ENCODE measurements around the gene CPD. TPM values are rescaled to one million over a fixed set of nuclear protein-coding genes. Genes with fewer than 3 reads are reported as not detected.

The CPD gene
- total RNA-seq, 4 donors from 2014 or later = 36.9 to 63.6 (median 50.8) TPM

DNA sequence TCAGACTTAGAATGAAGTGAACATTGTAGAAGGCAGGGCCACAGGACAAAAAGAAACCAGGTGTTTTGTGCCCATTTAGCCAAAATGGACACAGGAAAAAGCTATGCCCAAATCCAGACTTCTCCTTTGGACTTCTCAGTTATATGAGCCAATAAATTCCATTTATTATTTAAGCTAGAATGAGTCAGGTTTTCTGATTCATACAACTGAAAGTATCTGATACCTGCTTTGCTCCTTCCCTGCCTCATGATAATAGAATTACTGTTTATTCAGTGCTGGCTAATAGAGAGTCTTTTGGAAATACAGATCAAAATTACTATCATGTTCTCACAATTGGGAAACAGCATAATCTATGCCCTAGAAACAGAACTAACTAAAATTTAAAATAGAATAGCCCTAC, 8.7 kb upstream of the CPD start:
- TF ChIP-seq, protein P1, sequence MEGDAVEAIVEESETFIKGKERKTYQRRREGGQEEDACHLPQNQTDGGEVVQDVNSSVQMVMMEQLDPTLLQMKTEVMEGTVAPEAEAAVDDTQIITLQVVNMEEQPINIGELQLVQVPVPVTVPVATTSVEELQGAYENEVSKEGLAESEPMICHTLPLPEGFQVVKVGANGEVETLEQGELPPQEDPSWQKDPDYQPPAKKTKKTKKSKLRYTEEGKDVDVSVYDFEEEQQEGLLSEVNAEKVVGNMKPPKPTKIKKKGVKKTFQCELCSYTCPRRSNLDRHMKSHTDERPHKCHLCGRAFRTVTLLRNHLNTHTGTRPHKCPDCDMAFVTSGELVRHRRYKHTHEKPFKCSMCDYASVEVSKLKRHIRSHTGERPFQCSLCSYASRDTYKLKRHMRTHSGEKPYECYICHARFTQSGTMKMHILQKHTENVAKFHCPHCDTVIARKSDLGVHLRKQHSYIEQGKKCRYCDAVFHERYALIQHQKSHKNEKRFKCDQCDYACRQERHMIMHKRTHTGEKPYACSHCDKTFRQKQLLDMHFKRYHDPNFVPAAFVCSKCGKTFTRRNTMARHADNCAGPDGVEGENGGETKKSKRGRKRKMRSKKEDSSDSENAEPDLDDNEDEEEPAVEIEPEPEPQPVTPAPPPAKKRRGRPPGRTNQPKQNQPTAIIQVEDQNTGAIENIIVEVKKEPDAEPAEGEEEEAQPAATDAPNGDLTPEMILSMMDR (IDR thresholded peaks at IDR 0.05) = no peak
- no peak for TF ChIP-seq POLR2A (IDR thresholded peaks at IDR 0.05)
- no peak for DNase-seq
- intact Hi-C loops (cut with DNase I) = no loop called here

DNA sequence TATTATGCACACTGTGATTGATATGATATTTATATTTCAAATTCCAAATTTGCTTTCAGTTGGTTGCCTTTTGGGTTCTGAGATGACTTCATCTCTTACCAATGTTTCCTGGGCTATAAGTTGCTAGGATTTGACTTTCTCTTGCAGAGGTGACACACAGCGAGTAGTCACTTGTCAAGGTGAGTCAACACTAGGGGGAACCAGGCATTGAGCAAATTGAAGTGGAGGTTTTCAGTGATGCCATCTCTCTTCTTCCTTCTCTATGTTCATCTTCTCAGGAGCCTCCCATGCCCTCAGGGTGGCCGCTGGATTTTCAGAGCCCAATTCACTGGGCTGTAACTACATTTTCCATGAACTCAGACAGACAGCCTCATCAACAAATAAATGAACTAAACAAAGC, 6.0 kb upstream of the CPD start:
- no peak for DNase-seq
- Histone ChIP-seq H3K36me3 (no peaks in the 10 kb centered on the region), H3K27me3 (no peaks in the 10 kb centered on the region), H3K9me3 (no peaks in the 10 kb centered on the region), H3K4me3 (no peak overlapping the region), H3K27ac (no peak overlapping the region), H3K4me1 (peaks cover 0 to 35% (median 5%) of the 10 kb centered on the region in 3 donors)
- TF ChIP-seq POLR2A (IDR thresholded peaks at IDR 0.05) = no peak
- TF ChIP-seq, protein P1 (IDR thresholded peaks at IDR 0.05) = no peak
- WGBS, 2 donors = 19 to 63% methylated on average over 2 of the region's 2 CpGs
- intact Hi-C loops (cut with DNase I) = no loop called here

More for the DNA sequence above, 8.7 kb upstream of the CPD start:
- no peak overlapping the region for H3K4me3 ChIP-seq
- peak overlapping the region in 1 of 4 donors; percentile 12 for H3K27ac ChIP-seq
- peaks cover 0 to 19% (median 0%) of the 10 kb centered on the region in 3 donors for H3K4me1 ChIP-seq
- no peaks in the 10 kb centered on the region for H3K27me3 ChIP-seq
- H3K36me3 ChIP-seq = no peaks in the 10 kb centered on the region
- no peaks in the 10 kb centered on the region for H3K9me3 ChIP-seq

DNA sequence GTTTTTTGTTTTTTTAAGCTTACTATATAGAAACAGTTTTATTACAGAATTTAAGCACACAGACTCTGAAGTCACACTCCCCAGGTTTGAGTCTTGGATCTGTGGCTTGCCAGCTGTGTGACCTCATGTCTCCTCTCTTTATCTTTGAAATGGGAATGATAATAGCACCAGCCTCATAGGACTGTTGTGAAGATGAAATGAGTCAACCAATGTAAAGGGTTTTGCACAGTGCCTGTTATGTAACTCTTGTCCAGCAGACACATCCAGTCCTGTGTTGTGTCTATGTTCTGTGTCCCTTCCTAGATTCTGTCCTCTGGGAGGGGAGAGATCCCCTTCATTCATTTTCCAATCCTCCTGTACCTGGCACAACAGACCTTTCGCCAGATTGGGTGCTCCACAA, 3.1 kb upstream of the CPD start:
- intact Hi-C loops (cut with DNase I) = no loop called here
- no peak for DNase-seq
- no peaks in the 10 kb centered on the region for H3K36me3 ChIP-seq
- no peak overlapping the region for H3K27ac ChIP-seq
- H3K9me3 ChIP-seq = no peaks in the 10 kb centered on the region
- H3K27me3 ChIP-seq = no peaks in the 10 kb centered on the region
- H3K4me1 ChIP-seq = peaks cover 4 to 48% (median 14%) of the 10 kb centered on the region in 3 donors
- no peak for TF ChIP-seq POLR2A (IDR thresholded peaks at IDR 0.05)
- TF ChIP-seq, protein P1 (IDR thresholded peaks at IDR 0.05) = no peak
- 91% methylated on average over 1 of the region's 1 CpG for WGBS, 2 donors
- no peak overlapping the region for H3K4me3 ChIP-seq

DNA sequence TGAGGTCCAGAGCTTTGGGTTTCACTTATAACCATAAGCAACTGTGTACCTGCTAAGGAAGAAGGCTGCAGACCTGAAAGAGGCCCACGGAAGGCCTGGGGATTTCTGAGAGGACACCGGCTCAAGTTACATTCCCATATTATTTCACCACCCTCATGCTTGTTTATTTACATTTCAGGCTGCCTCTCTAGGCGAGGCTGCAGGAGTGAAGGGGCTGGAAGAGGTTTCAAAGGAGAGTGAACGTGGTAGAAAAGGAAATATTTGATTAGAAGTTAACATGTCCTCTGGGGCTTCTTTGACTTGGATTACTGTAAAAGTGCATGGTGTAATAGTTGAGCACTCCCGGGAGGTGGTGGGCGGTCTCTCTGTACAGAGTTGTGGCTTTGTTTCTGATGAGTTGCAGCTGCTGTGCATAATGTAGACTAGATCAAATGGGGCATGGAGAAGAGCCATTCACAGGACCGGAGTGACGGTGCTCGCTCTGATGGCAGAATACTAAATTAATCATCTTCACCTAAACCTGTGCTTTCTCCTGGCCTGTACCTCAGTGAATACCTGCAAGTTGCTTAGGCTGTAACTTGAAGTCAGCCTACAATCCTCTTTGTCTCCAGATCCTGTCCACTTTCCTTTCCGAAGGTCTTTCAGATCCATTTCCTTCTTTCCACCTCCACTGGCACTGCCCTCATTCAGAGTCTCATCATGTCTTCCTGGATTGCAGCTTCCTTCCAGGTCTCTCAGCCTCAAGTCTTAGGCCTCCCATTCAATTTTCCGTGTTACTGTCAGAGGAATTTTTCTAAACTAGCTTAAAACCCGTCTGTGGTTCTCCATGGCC, 1.9 kb upstream of the CPD start:
- WGBS, 2 donors = 65 to 73% methylated on average over 12 of the region's 12 CpGs

More for the DNA sequence above, 1.9 kb upstream of the CPD start:
- Histone ChIP-seq H3K27me3 (no peaks in the 10 kb centered on the region), H3K9me3 (no peaks in the 10 kb centered on the region), H3K36me3 (no peaks in the 10 kb centered on the region), H3K27ac (peak overlapping the region in 1 of 4 donors; percentile 0), H3K4me1 (peaks cover 4 to 59% (median 25%) of the 10 kb centered on the region in 3 donors), H3K4me3 (no peak overlapping the region)
- intact Hi-C loops (cut with DNase I) = no loop called here
- no peak for DNase-seq
- TF ChIP-seq POLR2A (IDR thresholded peaks at IDR 0.05) = no peak
- TF ChIP-seq, protein P1 (IDR thresholded peaks at IDR 0.05) = no peak
